GM21723 (cell line): ENCODE measurements around the gene GJD4.

Source experiments
- ATAC-seq: cut with Tn5 transposase; IDR thresholded peaks from one replicate; pipeline ENCODE4 v1.9.1; 2021; ENCODE audit warnings: mild to moderate bottlenecking, moderate library complexity; ENCODE audit not compliant: unreplicated experiment

Gene GJD4

GRCh38 chr10:35578618-35578956, 26.6 kb upstream of the GJD4 start:
- ATAC-seq, result no peak

DNA sequence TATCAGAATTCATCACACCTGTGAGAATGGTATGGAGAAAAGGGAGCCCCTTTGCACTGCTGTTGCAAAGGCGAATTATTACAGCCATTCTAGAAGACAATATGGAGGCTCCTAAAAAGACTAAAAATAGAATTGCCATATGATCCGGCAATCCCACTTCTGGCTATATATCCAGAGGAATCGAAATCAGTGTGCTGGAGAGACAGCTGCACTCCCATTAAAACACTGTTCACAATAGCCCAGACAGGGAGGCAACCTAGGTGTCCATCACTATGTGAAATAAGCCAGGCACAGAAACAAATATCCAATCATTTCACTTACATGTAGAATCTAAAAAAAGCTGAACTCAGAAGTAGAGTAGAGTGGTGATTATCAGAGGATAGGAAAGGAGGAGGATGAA, 26.0 kb upstream of the GJD4 start:
- no peak for ATAC-seq

GRCh38 chr10:35579726-35580422, 25.3 kb upstream of the GJD4 start:
- ATAC-seq, result no peak

DNA sequence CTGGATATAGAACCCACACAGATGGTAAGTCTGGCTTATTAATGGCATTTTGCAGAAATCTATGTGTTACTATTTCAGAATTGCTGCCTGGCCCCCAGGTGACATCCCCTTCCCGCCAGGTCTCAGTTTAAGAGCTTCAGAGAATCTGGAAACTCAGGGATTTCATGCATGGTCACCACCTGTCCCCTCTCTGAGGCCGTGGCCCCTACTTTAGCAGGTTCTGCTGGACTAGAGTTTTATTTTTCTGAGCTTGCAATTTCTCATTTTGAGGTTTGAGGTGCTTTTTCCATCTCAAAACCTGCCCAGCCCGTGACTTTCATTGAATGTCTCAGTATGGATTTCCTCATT, 24.7 kb upstream of the GJD4 start:
- no peak for ATAC-seq

DNA sequence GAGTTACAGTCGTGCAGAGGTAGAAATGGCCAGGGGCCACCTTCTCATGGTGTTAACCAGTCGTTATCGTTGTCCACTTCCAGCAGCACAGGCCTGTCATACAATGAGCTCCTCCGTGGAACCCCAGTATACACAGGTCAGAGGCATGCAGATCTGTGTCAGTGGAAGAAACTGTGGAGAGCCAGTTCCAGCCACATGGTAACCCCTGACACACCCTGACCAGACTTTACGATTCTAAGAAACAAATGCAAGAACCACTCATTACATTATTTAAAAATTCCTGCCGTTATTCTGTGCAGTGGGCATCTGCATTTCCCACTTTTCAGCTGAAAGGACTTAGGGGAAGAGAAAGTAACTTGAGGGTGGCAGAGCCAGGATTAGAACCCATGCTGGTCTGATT, 23.5 kb upstream of the GJD4 start:
- ATAC-seq, result no peak

DNA sequence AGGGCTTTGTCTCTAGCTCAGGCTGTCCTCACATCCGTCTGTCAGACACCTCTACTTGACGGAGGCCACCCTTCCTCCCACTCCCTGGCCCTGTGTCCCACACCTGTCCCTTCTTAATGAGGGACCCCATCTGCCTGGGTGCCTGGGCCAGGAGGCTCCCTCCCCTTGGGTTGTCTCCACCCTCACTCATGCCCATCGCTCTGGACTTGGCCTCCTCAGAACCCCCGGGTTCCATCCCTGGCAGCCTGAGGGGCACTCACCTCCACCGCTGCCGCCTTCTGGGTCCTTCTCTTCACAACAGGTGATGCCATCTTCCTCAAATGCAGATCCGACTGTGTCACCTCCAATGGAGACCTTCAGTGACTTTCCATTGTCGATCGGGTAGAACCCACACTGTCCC, 20.2 kb upstream of the GJD4 start:
- ATAC-seq, result no peak

GRCh38 chr10:35585356-35585755, 19.8 kb upstream of the GJD4 start:
- no peak for ATAC-seq

DNA sequence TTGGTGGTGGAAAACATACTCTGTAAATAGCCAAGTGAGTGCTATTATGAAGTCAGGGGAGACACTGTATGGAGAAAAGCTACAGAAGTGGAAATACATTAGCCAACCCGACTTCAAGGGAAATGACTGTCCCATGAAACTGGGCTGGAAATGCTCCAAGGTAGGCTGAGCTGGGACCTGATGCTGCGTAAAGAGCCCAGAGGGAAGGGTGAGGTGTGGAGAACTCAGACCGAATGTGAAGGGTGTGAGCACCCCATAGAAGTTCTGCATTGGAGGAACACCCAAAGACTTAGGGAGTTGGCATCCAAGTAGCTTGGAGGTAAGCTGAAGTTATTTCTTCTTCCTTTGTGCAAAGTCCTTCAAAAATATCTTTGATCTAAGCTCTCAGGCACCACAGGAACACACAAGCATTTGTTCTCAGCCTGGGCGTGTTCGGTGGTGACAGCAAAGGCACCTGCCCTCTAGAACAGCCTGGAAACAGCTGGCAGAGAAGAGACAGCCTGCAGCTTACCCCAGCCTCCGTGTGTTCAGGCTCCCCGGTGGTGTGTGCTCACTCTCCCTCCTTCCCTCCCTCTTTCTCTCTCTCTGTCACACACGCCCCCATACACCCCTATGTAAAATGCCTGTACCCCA, 19.1 kb upstream of the GJD4 start:
- ATAC-seq, result no peak

DNA sequence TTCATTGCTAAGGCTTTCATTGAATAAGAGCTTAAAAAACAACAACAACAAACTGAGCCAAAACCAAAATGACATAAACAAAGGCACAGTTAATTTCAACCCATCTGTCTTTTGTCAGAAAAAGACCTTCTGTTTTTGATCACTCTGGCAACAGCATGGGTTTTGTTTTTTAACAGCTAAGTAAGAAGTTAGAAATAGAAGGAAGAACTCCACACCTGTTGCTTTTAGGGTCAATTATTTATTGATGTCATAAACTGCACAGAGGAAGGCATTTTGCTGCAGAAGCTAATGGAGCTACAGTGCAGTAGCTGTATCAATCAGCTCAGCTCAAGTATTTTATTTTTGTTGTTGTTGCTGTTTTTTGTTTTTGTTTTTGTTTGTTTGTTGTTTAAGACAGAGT, 16.3 kb upstream of the GJD4 start:
- no peak for ATAC-seq

DNA sequence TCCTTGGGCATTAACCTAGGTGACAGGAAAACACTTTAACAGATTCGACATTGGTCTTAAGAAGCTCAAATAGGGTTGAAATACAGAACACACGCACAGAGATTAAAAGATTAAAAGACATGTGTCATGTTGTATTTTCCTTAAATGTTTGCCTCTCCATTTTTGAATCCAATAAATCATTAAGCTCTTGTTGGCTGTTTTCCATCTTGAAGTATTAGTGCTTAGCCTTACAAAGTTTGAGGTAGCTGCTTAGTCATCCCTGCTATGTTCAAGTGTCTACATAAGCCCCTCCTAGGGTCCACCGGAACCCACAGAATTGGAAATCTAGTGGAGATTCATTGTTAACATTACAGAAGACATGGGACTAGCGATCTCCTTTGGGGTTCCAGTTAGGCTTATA, 12.7 kb upstream of the GJD4 start:
- ATAC-seq, result no peak

DNA sequence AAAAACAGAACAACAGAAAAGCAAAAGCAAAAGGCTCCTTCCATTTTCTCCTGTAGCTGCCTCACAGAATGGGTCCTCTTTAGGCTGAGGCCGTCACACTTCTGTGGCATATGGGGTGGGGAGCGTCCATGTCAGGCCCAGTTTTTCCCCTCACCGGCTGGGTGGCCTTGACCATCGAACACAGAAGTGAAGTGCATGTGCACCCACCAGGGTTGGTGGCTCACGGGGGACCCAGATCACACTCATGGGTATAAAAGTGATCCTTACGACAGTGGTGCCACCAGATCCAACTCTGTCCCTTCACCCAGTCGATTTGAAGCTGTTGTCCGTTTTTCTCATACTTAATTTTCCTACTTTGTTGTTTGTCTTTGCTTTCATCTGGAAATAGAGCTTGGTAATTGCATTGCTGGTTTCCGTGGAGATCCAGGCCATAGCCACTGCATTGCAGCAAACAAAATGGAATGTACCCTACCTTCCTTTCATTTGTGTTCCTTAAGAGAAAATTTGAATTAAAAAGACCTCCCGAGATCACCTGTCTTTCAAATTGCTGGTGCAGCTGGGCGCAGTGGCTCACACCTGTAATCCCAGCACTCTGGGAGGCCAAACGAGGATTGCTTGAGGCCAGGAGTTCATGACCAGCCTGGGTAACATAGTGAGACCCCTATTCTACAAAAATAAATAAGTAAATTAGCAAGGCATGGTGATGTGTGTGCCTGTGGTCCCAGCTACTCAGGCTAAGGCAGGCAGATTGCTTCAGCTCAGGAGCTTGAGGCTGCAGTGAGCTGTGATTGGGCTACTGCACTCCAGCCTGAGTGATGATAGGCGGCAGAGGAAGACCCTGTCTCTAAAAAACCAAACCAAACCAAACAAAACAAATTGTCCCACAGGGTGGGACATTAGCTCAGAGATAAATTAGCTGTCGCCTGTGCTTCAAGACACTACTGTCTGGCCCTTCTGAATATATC, 10.7 kb upstream of the GJD4 start:
- ATAC-seq, result no peak

GRCh38 chr10:35595106-35595505, 10.0 kb upstream of the GJD4 start:
- no peak for ATAC-seq

- no peak for ATAC-seq
These were observed 6.8 kb upstream of the GJD4 start for GRCh38 chr10:35598379-35598778.

GRCh38 chr10:35600193-35600592, 4.9 kb upstream of the GJD4 start:
- ATAC-seq, result no peak

DNA sequence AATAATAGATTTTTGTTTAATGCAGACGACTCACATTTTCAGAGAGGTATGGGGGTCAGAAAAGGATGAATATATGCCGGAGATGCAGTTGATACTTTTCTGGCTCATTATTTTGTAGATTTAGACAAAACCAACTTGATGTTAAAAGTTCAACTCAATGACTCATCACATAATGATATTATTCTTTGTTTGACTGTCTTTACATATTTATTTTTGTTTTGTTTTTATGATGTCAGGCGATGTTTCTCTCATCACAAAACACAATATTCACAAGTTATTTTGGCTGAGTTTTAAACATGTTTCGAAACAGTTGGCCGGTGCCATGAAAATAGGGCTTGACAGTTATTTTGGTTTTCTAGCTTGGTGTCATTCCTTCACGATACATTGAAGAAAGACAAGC, 1.3 kb downstream of the GJD4 start:
- ATAC-seq, result no peak

DNA sequence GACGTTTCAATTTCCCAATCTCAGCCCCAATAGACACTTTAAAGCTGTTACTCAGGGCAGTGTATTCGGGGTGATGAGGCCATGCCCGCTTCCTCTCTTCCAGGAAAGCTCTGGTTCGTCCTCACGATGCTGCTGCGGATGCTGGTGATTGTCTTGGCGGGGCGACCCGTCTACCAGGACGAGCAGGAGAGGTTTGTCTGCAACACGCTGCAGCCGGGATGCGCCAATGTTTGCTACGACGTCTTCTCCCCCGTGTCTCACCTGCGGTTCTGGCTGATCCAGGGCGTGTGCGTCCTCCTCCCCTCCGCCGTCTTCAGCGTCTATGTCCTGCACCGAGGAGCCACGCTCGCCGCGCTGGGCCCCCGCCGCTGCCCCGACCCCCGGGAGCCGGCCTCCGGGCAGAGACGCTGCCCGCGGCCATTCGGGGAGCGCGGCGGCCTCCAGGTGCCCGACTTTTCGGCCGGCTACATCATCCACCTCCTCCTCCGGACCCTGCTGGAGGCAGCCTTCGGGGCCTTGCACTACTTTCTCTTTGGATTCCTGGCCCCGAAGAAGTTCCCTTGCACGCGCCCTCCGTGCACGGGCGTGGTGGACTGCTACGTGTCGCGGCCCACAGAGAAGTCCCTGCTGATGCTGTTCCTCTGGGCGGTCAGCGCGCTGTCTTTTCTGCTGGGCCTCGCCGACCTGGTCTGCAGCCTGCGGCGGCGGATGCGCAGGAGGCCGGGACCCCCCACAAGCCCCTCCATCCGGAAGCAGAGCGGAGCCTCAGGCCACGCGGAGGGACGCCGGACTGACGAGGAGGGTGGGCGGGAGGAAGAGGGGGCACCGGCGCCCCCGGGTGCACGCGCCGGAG, 2.6 kb downstream of the GJD4 start:
- ATAC-seq, result no peak

DNA sequence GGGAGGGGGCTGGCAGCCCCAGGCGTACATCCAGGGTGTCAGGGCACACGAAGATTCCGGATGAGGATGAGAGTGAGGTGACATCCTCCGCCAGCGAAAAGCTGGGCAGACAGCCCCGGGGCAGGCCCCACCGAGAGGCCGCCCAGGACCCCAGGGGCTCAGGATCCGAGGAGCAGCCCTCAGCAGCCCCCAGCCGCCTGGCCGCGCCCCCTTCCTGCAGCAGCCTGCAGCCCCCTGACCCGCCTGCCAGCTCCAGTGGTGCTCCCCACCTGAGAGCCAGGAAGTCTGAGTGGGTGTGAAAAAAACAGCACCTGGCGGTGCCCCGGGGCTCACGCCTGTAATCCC, 3.2 kb downstream of the GJD4 start:
- ATAC-seq, result no peak

GRCh38 chr10:35611750-35612149, 6.6 kb downstream of the GJD4 start:
- ATAC-seq, result no peak

DNA sequence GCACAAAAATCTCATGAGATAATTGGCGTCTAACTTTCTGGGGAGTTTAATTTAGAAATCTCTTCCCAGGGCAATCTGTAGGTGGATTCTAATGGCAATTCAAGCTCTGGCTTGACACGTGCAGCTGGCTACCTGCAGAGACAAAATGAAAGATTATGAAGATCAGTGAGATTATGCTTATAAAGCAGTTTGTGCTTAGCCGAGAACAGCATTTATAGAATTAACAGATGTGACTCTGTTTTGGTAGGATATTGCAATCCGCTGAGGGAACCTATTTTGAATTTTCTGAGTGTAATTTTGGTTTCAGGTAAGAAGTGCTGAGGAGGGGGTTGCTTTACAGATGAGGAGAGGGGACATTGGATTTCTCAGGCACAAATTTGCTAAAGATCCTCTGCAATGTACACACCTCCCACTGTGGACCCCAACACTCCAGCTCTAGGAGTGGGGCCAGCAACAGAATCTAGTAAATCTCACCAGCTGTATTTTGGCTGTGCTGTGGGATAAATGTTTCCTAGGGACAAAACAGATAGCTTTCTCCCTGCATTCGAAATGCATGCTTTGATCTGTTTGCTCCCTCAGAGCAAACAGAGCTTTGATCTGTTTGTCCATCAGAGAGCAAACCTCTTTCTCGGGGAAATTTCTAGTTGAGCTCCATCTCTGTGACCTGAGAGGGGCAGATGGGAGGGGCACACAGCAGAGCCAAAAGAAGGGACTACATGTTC, 7.4 kb downstream of the GJD4 start:
- no peak for ATAC-seq

DNA sequence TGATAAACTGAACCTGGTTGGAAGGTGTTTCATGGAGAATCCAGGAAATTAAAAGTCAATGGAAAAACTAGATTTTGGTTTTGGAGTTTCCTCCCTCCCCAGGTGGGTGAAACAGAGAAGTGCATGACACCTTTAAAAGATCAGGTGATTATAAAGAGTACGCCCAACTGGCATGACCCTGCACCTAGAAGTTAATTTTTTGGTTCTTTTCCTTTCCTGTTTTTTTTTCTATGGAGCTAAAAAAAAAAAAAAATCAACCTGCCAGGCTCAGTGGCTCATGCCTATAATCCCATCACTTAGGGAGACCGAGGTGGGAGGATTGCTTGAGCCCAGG, 7.9 kb downstream of the GJD4 start:
- ATAC-seq, result no peak
